ENCODE results near the gene ALG9.

GRCh38 chr11:111882202-111882601, 10.8 kb upstream of the ALG9 start:
- no peak for TF ChIP-seq EZH2 (IDR thresholded peaks at IDR 0.05; ENCODE audit: borderline replicate concordance, low read depth, low read length, severe bottlenecking)
- no peak for TF ChIP-seq CTCF (IDR thresholded peaks at IDR 0.05; ENCODE audit: extremely low read depth in 1 of 2, insufficient read depth in 1 of 2, low read depth in 1 of 2, low read length in 2 of 2)
- no peak for TF ChIP-seq POLR2A (IDR thresholded peaks at IDR 0.05; ENCODE audit: low read depth, low read length)
- no peak for TF ChIP-seq POLR2AphosphoS5 (IDR thresholded peaks at IDR 0.05; ENCODE audit: insufficient read depth, low read depth, low read length)

Data from endothelial cell of umbilical vein (primary cell).